Esophagus muscularis mucosa (tissue), 3 donors: ENCODE measurements around the gene ADH7.

ENCODE experiments used
- CTCF ChIP-seq, 3 experiments: fragments of 200-600 bp in 2 of 3; fragments of 450-650 bp in 1 of 3; sonication (generic) in 2 of 3; IDR thresholded peaks; one replicate each; pipeline ENCODE4 v1.5.1; 2017 to 2019; ENCODE audit warnings: antibody characterized with exemption in 3 of 3, mild to moderate bottlenecking in 2 of 3, moderate library complexity in 1 of 3
- POLR2A ChIP-seq: fragments of 450-650 bp; IDR thresholded peaks from one replicate; pipeline ENCODE4 v1.6.1; 2017; ENCODE audit warnings: antibody characterized with exemption, moderate library complexity, mild to moderate bottlenecking, low read depth
- POLR2AphosphoS5 ChIP-seq, 2 donors: sonication (generic); formaldehyde crosslinking; IDR thresholded peaks; one replicate each; pipeline ENCODE4 v1.6.1; 2017; ENCODE audit warnings: antibody characterized with exemption in 2 of 2

- TF ChIP-seq CTCF (IDR thresholded peaks at IDR 0.05) (no peak), POLR2A (no peak), POLR2AphosphoS5 (IDR thresholded peaks at IDR 0.05) (no peak)
Measured at GRCh38 chr4:99436976-99437722, 2.0 kb upstream of the ADH7 start.
